ENCODE results near the gene TULP1. TPM values are rescaled to one million over a fixed set of nuclear protein-coding genes. Genes with fewer than 3 reads are reported as not detected.

The TULP1 gene
- total and polyA plus RNA-seq, 2 of the 4 experiments (the other 2 are of a cell fraction) = not detected

DNA sequence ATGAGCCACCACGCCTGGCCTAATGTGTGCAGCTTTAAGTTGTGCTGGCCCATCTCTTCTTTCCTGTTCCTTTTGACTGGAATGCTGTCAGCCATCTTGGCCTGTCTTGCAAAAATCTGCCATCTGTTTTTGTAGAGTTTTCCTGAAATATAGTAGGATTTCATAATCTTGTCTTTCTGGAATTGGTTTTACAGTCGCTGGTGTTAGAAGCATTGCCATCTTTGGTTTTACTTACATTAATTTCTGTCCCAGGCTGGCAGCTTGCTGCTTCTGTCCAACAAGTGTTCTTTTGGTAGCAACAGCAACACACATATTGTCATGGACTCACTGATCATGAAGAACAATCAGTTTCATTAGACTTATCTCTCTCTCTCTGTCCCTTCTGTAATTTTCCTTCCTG, 29.1 kb upstream of the TULP1 start:
- H4K20me1 ChIP-seq (ENCODE audit: insufficient read depth, low read length) = no peaks in the 10 kb centered on the region
- CTCF ChIA-PET = interaction anchor here (0.8 kb wide), 1 partner anchor 10 kb away, joined by 3 read pairs; no protein-coding TSS in a partner anchor
- no peak overlapping the region for H3K4me3 ChIP-seq (ENCODE audit: insufficient read depth, low read depth, low read length)
- POLR2A ChIA-PET (ENCODE audit: unreplicated experiment) = no interaction called here
- H3K14ac ChIP-seq (replicated peaks; ENCODE audit: low read depth, low read length) = no peak overlapping the region
- no peaks in the 10 kb centered on the region for H3K36me3 ChIP-seq (ENCODE audit: control insufficient read depth, insufficient read depth, low read length)
- H3K9ac ChIP-seq (ENCODE audit: low read depth, low read length) = no peak overlapping the region
- in situ Hi-C loops (cut with MboI; ENCODE audit: low sequenced_read_pairs) (loop anchor here (25.0 kb wide), 1 partner anchor 420 kb away; no protein-coding TSS in a partner anchor), dilution Hi-C loops (cut with HindIII; ENCODE audit: low sequenced_read_pairs, unreplicated experiment) (no loop called here), intact Hi-C loops (cut with micrococcal nuclease) (no loop called here)
- no peak overlapping the region for H2BK15ac ChIP-seq (ENCODE audit: low read depth, low read length)
- no peak overlapping the region for H2BK120ac ChIP-seq (ENCODE audit: low read depth, low read length)
- H2AK5ac ChIP-seq (ENCODE audit: low read depth, low read length) = no peak overlapping the region
- no peak overlapping the region for H3K27ac ChIP-seq (ENCODE audit: insufficient read depth, low read length)
- no peak overlapping the region for H3K18ac ChIP-seq (ENCODE audit: low read depth, low read length)
- no peak overlapping the region for H2BK5ac ChIP-seq (ENCODE audit: low read depth, low read length, poor library complexity, severe bottlenecking)
- H3K4me1 ChIP-seq (ENCODE audit: control insufficient read depth, insufficient read depth, low read length) = no peaks in the 10 kb centered on the region
- DNase-seq (no peak), ATAC-seq (ENCODE audit: low read depth) (no peak)
- H3K23ac ChIP-seq (ENCODE audit: low read depth, low read length) = no peak overlapping the region
- H4K91ac ChIP-seq (ENCODE audit: insufficient read depth, low read depth, low read length) = no peak overlapping the region
- no peak overlapping the region for H3K4me2 ChIP-seq (ENCODE audit: low read depth, low read length)
- no peak overlapping the region for H3K4ac ChIP-seq (ENCODE audit: low read depth, low read length)
- H4K8ac ChIP-seq (ENCODE audit: low read depth in 2 of 2, low read length in 2 of 2) = no peak overlapping the region
- H3K9me1 ChIP-seq (ENCODE audit: insufficient read depth, low read length) = no peaks in the 10 kb centered on the region
- no peak overlapping the region for H4K5ac ChIP-seq (ENCODE audit: low read depth, low read length)
- no peak overlapping the region for H3K56ac ChIP-seq (ENCODE audit: extremely low read depth, insufficient read depth, low read length)
- no TSS peak for BruUV-seq (replicated peaks)
- no peak overlapping the region for H2AK9ac ChIP-seq (replicated peaks; ENCODE audit: low read depth, low read length, poor library complexity)
- no peaks in the 10 kb centered on the region for H3K79me1 ChIP-seq (ENCODE audit: low read depth in 1 of 2, low read length in 2 of 2)
- TF ChIP-seq RCOR1 (IDR thresholded peaks at IDR 0.05; ENCODE audit: insufficient replicate concordance, low read length) (no peak), FOS (IDR thresholded peaks at IDR 0.05; ENCODE audit: low read depth, low read length) (no peak), POLR2A (IDR thresholded peaks at IDR 0.05; ENCODE audit: low read depth, low read length) (no peak)
- TF ChIP-seq, protein P1, sequence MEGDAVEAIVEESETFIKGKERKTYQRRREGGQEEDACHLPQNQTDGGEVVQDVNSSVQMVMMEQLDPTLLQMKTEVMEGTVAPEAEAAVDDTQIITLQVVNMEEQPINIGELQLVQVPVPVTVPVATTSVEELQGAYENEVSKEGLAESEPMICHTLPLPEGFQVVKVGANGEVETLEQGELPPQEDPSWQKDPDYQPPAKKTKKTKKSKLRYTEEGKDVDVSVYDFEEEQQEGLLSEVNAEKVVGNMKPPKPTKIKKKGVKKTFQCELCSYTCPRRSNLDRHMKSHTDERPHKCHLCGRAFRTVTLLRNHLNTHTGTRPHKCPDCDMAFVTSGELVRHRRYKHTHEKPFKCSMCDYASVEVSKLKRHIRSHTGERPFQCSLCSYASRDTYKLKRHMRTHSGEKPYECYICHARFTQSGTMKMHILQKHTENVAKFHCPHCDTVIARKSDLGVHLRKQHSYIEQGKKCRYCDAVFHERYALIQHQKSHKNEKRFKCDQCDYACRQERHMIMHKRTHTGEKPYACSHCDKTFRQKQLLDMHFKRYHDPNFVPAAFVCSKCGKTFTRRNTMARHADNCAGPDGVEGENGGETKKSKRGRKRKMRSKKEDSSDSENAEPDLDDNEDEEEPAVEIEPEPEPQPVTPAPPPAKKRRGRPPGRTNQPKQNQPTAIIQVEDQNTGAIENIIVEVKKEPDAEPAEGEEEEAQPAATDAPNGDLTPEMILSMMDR (conservative IDR thresholded peaks at IDR 0.05; ENCODE audit: low read depth, low read length) = no peak
- TF ChIP-seq, protein P2, sequence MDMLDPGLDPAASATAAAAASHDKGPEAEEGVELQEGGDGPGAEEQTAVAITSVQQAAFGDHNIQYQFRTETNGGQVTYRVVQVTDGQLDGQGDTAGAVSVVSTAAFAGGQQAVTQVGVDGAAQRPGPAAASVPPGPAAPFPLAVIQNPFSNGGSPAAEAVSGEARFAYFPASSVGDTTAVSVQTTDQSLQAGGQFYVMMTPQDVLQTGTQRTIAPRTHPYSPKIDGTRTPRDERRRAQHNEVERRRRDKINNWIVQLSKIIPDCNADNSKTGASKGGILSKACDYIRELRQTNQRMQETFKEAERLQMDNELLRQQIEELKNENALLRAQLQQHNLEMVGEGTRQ (IDR thresholded peaks at IDR 0.05; ENCODE audit: low read depth, low read length) = no peak
- peaks cover 2% of the 10 kb centered on the region; the same call in 1 of the 2 replicates for H3K9me3 ChIP-seq (ENCODE audit: control insufficient read depth, insufficient read depth, low read length)
- no peak overlapping the region for H2AFZ ChIP-seq (replicated peaks; ENCODE audit: low read length, poor library complexity)
- WGBS, 2 experiments (ENCODE audit: extremely low coverage in 2 of 2, insufficient read length in 1 of 2) = no CpG with 5 or more reads among the region's 2 CpGs
- no peak overlapping the region for H2BK20ac ChIP-seq (ENCODE audit: low read depth, low read length)
- H3K27me3 ChIP-seq (ENCODE audit: control insufficient read depth, insufficient read depth, low read length) = peaks cover 24% of the 10 kb centered on the region

Data from IMR-90 (cell line).